H1 (cell line): ENCODE data around the gene SF3B3.
A peak's percentile ranks its signal among the peaks of the same experiment; 100 is the strongest.

ENCODE experiments used
- CBX5 ChIP-seq: fragments of 300-800, 300-1000 bp; sonication (generic); IDR thresholded peaks from 2 replicates; pipeline ENCODE4 v1.7.1; 2016; ENCODE audit warnings: antibody characterized with exemption, low read length, low read depth
- EZH2 ChIP-seq: fragments of 200-600 bp; sonication (generic); IDR thresholded peaks from 2 replicates; pipeline ENCODE4 v1.7.1; 2012; ENCODE audit warnings: low read depth, mild to moderate bottlenecking, moderate library complexity, low read length, inconsistent platforms; ENCODE audit not compliant: severe bottlenecking
- JUN ChIP-seq: IDR thresholded peaks from 2 replicates; pipeline ENCODE4 v1.6.1; 2011; ENCODE audit warnings: low read depth, mild to moderate bottlenecking, improper control_type of control experiment, low read length
- KDM4A ChIP-seq: IDR thresholded peaks from one replicate; pipeline ENCODE4 v1.7.1; 2012; ENCODE audit warnings: low read depth, mild to moderate bottlenecking, moderate library complexity, low read length, inconsistent platforms; ENCODE audit not compliant: severe bottlenecking
- MAFK ChIP-seq: IDR thresholded peaks from 2 replicates; pipeline ENCODE4 v1.6.1; 2012; ENCODE audit warnings: low read depth, mild to moderate bottlenecking, improper control_type of control experiment, low read length
- NANOG ChIP-seq: IDR thresholded peaks from 2 replicates; pipeline ENCODE4 v1.6.1; 2011; ENCODE audit warnings: low read length, low read depth, mild to moderate bottlenecking, inconsistent platforms; ENCODE audit not compliant: insufficient read depth, poor library complexity, severe bottlenecking
- POLR2A ChIP-seq, 2 experiments: IDR thresholded peaks; 1 replicate in 1 of 2; 2 replicates in 1 of 2; pipeline ENCODE4 v1.6.1; 2011; ENCODE audit warnings: low read depth in 2 of 2, low read length in 2 of 2, mild to moderate bottlenecking in 2 of 2; ENCODE audit errors: control extremely low read depth in 1 of 2
- POLR2AphosphoS5 ChIP-seq: IDR thresholded peaks from 2 replicates; pipeline ENCODE4 v1.6.1; 2011; ENCODE audit warnings: low read depth, low read length
- SIX5 ChIP-seq: IDR thresholded peaks from 2 replicates; pipeline ENCODE4 v1.6.1; 2011; ENCODE audit warnings: mild to moderate bottlenecking, low read depth, low read length
- TF ChIP-seq, protein P1 (sequence below): IDR thresholded peaks from 2 replicates; pipeline ENCODE4 v1.6.1; 2011; ENCODE audit warnings: low read length, improper control_type of control experiment
- TF ChIP-seq, protein P2 (sequence below), 3 experiments: IDR thresholded peaks; 1 replicate in 2 of 3; 2 replicates in 1 of 3; pipeline versions ENCODE4 v1.5.1 to v1.6.1; 2011; ENCODE audit warnings: low read length in 3 of 3, mild to moderate bottlenecking in 3 of 3, inconsistent platforms in 2 of 3, low read depth in 1 of 3, moderate library complexity in 1 of 3; ENCODE audit not compliant: insufficient read depth in 1 of 3; ENCODE audit errors: control extremely low read depth in 1 of 3
- TF ChIP-seq, protein P3 (sequence below): IDR thresholded peaks from 2 replicates; pipeline ENCODE4 v1.6.1; 2012; ENCODE audit warnings: low read length, inconsistent platforms
- TF ChIP-seq, protein P4 (sequence below): IDR thresholded peaks from 2 replicates; pipeline ENCODE4 v1.6.1; 2012; ENCODE audit warnings: inconsistent platforms

DNA sequence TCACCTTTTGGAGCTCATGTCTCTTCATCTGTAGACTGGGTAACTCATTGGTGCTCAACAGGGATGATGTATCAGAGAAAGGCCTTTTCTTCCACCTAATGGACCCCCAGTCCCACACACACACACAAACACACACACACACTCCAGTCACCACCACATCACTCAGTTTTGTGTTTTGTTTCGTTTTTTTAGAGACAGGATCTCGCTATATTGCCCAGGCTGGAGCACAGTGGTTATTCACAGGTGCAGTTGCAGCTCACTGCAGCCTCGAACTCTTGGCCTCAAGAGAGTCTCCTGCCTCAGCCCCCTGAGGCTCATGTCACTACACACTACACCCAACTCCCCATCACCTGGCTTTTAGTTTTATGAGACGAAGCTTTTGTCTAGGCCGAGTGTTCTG, 55.6 kb downstream of the SF3B3 start:
- TF ChIP-seq JUN (no peak), POLR2A (IDR thresholded peaks at IDR 0.05; ENCODE audit: control extremely low read depth in 1 of 2, low read depth in 2 of 2, low read length in 2 of 2) (peak in 1 of 2 experiments; percentile 42; a peak in 1 of 3 replicates), NANOG (no peak), POLR2AphosphoS5 (no peak; the same call in 1 of the 2 replicates), EZH2 (no peak), SIX5 (no peak), KDM4A (no peak), CBX5 (no peak), MAFK (no peak)
- TF ChIP-seq, protein P1, sequence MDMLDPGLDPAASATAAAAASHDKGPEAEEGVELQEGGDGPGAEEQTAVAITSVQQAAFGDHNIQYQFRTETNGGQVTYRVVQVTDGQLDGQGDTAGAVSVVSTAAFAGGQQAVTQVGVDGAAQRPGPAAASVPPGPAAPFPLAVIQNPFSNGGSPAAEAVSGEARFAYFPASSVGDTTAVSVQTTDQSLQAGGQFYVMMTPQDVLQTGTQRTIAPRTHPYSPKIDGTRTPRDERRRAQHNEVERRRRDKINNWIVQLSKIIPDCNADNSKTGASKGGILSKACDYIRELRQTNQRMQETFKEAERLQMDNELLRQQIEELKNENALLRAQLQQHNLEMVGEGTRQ, result no peak
- TF ChIP-seq, protein P2, sequence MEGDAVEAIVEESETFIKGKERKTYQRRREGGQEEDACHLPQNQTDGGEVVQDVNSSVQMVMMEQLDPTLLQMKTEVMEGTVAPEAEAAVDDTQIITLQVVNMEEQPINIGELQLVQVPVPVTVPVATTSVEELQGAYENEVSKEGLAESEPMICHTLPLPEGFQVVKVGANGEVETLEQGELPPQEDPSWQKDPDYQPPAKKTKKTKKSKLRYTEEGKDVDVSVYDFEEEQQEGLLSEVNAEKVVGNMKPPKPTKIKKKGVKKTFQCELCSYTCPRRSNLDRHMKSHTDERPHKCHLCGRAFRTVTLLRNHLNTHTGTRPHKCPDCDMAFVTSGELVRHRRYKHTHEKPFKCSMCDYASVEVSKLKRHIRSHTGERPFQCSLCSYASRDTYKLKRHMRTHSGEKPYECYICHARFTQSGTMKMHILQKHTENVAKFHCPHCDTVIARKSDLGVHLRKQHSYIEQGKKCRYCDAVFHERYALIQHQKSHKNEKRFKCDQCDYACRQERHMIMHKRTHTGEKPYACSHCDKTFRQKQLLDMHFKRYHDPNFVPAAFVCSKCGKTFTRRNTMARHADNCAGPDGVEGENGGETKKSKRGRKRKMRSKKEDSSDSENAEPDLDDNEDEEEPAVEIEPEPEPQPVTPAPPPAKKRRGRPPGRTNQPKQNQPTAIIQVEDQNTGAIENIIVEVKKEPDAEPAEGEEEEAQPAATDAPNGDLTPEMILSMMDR (IDR thresholded peaks at IDR 0.05; ENCODE audit: control extremely low read depth in 1 of 3, insufficient read depth in 1 of 3, low read depth in 1 of 3, low read length in 3 of 3), result no peak
- TF ChIP-seq, protein P3, sequence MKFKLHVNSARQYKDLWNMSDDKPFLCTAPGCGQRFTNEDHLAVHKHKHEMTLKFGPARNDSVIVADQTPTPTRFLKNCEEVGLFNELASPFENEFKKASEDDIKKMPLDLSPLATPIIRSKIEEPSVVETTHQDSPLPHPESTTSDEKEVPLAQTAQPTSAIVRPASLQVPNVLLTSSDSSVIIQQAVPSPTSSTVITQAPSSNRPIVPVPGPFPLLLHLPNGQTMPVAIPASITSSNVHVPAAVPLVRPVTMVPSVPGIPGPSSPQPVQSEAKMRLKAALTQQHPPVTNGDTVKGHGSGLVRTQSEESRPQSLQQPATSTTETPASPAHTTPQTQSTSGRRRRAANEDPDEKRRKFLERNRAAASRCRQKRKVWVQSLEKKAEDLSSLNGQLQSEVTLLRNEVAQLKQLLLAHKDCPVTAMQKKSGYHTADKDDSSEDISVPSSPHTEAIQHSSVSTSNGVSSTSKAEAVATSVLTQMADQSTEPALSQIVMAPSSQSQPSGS, result no peak
- TF ChIP-seq, protein P4, sequence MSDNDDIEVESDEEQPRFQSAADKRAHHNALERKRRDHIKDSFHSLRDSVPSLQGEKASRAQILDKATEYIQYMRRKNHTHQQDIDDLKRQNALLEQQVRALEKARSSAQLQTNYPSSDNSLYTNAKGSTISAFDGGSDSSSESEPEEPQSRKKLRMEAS, result no peak
